Hematopoietic multipotent progenitor cell treated with erythropoietin and hydrocortisone succinate and interleukin-3 and kit ligand, for 15 days (in vitro differentiated cells): ENCODE measurements around the gene TMEM200B.
"Not testable (repeated sequence)": the region's sequence is repeated elsewhere in the genome, so short reads cannot be mapped to it uniquely, and the experiment has no call there.

Experiments
- DNase-seq: peaks from one replicate; pipeline ENCODE4 v3.0.0-alpha.2; 2015; ENCODE audit warnings: low spot score

TMEM200B gene

DNA sequence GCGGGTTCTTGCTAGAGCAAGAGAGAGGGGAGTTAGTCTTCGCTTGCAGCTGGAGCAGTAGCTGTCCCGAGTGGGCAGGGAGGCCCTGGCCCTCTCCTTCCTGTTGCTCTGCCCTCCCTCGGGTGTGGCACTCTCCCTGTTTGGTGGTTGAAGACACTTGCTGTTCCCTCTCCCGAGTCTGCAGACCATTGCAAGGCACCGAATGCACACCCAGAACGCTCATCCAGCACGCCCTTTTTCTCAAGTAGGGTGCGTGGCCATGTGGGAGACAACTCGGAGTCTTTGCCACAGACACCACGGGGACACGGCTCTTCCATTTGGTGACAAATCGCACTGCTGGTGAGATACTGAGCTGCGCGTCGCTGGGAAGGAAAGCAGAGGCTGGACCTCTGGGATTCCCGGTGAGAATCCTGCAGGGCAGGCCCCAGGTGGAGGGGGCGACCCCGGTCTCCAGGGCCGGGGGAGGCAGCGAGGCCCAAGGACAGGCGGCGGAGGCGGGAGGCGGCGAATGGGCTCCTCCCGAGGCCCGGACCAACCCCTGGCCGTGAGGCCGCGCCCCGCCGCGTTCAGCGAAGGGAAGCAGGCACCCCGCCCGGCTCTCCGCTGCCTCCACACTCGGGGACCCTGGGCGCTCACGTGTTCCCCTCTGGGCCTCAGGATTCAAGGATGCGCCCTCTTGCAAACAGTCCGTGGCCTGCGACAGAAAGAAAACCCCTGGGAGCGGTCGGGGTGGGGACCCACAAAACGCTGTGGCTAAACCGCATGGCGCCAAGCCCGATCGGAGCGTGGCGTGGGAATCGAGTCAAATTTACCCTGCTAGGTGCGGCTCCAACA is 10.4 kb upstream of the TMEM200B start:
- no peak for DNase-seq

DNA sequence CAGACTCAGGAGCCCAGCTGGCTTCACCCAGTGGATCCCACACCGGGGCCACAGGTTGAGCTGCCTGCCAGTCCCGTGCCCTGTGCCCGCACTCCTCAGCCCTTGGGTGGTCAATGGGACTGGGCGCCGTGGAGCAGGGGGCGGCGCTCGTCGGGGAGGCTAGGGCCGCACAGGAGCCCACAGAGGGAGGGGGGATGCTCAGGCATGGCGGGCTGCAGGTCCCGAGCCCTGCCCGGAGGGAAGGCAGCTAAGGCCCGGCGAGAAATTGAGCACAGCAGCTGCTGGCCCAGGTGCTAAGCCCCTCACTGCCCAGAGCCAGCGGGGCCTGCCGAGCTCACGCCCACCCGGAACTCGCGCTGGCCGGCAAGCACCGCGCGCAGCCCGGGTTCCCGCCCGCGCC is 7.4 kb upstream of the TMEM200B start:
- not testable (repeated sequence) for DNase-seq

GRCh38 chr1:29129916-29130315 is 6.2 kb upstream of the TMEM200B start:
- no peak for DNase-seq

GRCh38 chr1:29128739-29129138 is 5.0 kb upstream of the TMEM200B start:
- no peak for DNase-seq

GRCh38 chr1:29126198-29126597 is 2.5 kb upstream of the TMEM200B start:
- no peak for DNase-seq

- DNase-seq = no peak
Measured at GRCh38 chr1:29125788-29126187, 2.1 kb upstream of the TMEM200B start.

DNA sequence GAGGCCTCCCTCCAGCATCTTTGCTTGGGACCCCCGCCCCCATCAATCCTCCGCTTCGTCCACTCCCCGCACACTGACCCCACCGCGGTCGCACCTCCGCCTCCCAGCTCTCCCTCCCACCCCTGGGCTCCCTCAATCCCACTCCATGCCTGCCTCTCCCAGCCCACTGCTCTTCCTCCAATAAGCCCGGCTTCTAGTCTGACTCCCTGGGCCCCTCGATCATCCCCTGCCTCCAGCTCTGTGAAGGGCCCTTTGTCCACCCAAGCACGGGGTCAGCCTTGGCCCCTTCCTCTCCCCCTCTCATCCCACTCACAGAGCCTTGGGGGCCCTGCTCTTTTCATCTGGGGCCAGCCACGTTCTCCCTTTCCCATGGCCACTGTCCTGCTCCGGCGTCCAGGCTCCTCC is 1.5 kb upstream of the TMEM200B start:
- no peak for DNase-seq

- no peak for DNase-seq
Measured at GRCh38 chr1:29124366-29125236, 898 bp upstream of the TMEM200B start.

DNA sequence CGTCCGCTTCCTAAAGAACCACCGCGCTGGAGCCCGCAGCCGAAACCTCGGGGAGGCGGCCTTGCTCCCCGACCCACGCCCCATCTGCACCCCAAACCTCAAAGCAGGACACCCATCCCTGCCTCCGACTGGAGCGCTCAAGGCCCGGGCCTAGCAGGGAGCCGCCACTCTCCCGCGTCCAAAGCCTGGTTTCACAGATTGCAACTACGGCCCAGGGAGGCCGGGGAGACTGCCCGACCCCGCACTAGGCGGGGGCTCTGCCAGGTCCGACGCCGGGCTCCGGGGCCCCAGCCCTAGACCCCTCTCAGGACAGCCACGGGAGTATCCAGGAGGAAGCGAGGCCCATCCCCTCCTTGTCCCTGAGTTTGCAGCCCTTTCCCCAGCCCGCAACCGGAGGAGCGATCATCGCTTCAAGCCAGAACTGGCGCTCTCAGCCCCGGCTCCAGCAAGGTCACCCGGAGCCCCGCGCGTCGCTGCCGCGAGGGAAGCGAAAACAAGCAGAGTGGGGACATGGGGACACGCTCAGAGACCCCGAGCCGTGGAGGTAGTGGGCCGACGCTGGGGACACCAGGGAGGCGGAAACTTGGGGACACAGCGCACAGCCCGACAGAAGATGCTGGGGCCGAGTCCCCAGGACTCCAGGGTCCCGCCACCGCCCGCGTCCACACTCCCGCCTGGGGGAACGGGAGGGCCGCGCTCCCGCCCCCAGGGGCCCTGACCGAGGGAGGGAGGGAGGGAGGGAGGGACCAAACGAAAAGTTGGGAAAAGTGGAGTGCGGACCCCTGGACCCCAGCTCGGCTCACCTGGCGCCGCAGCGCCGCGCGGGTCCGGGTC is 433 bp downstream of the TMEM200B start:
- no peak for DNase-seq

- no peak for DNase-seq
Measured at GRCh38 chr1:29122682-29123052, 1.0 kb downstream of the TMEM200B start.

DNA sequence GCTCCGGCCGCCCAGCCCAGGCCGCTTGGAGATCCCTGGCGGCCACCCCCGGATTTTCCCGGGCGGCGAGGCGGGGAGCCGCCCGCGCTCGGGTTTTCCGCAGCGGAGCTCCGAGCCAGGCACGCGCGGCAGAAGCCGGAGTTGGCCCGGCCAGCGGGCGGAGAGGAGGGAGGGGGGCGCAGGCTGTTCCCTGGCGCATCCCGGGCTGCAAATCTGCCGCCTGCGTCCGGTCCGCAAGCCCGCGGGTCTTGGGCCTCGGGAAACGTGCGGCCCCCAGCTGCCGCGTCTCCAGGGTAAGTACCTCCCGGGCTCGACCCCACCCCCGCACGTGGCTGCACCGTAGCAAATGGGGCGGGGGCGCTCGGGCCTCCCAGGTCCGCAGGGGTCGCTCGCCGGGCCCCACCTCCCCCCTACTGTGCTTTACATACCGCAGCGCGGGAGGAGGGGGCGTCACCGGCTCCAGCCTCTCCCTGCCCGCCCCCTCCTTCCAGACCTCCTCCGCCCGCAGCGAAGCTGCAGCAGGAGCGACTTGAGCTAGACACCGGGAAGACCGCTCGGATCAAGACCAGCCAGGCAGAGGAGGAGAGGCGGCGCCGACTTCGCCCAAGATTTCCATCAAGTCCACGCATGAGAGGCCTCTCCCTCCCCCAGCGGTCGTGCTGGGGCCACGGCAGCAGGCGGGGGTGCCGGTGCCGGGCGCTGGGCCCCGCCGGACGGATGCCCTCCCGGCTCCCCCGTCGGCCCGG is 1.6 kb downstream of the TMEM200B start:
- no peak for DNase-seq

GRCh38 chr1:29121516-29121935 is 2.2 kb downstream of the TMEM200B start:
- no peak for DNase-seq

DNA sequence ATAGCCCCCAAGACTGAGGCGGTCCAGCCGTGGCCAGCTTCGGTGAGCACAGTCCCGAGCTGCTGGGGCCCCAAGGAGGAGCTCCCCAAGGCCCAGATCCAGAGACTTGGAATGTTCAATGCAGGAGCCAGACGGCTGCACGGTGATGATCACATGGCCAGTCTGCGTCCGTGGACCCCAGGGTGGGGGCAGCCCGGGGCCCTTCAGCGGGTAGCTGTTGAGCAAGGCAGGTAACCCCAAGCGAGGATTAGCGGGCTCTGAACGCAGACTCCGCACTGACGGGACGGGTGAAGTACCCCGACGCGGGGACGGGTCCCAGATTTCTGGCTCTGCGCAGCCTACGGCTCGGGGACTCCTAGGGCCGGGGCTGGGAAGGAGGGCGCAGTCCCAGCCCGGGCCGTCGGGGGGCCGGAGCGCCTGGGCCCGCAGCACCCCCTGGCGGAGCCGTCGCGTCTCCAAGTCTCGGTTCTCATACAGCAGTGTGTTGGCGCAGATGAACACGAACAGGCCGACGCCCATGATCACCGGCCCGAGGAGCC is 2.7 kb downstream of the TMEM200B start:
- DNase-seq = peak; percentile 75

DNA sequence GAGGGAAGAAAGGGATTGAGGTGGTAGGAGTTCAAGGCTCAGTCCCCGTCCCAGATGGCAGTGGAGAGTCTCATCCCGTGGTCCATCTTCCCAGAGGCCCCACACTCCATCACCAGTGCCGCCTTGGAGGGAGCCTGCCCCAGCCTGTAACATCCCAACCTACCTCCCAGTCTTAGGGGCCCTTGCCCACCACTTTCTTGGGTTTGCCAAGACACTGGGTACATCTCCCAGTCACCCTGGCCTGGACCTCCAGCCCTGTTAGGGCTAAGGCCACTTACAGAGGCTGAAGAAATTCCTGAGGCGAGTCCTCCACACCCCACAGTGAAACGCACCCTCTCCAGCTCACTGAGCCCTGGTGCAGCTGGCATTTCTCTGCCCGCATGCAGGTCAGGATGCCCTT is 3.3 kb downstream of the TMEM200B start:
- DNase-seq = no peak

DNA sequence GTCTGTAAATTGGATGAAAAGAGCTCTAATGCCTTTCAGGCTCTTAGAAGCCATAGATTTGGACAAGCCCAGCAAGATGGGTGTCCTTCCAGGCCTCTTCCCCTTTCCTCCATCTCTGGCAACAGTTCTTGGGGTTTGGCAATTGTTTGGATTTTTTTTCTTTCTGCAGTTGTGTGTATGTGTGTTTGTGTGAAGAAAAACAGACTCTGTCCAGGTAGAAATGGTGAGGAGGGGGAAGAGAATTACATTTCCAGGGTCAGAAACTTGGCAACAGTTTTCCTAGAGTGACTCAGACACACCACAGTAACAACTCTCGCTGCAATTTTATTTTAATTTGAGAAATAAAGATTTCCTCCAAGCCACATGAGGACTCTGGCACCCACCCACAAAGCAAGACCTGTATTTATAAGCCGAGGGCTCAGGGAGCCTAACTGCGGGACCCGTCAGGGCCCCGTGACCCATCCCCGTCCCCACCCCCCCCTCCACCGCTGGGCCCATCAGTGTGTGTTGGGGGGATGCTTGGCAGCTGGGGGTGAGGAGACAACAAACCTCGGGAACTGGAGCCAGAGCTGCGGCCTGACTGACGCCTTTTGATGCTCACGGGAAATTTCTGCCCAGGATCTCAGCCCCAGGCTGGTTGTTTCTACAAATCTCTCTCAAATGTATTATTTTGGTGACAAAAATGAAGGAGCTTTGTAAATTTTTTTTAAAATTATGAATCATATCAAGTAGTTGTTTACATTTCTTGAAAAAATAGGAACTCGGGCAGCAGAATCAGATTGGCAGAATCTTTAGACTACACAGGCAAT is 4.4 kb downstream of the TMEM200B start:
- no peak for DNase-seq

GRCh38 chr1:29117381-29117780 is 6.3 kb downstream of the TMEM200B start:
- DNase-seq = no peak

DNA sequence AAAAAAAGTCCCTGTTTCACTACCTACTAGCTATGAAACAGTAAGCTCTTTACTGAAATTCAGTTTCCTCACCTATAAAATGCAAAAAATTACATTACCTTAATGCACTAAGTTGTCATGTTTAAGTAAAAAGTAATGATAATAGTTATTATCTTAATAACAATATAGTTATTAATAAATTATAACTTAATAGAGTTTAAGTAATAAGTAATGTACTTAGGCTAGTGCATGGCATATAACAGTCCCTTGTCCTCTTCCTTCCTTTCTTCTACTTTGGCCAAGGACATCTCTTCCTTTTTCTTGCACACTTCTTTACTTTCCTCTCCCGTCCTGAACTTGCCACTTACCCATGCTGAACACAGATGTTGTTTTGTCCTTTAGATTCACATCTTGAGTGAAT is 9.0 kb downstream of the TMEM200B start:
- DNase-seq = no peak

GRCh38 chr1:29113413-29114117 is 10.1 kb downstream of the TMEM200B start:
- DNase-seq = no peak

DNA sequence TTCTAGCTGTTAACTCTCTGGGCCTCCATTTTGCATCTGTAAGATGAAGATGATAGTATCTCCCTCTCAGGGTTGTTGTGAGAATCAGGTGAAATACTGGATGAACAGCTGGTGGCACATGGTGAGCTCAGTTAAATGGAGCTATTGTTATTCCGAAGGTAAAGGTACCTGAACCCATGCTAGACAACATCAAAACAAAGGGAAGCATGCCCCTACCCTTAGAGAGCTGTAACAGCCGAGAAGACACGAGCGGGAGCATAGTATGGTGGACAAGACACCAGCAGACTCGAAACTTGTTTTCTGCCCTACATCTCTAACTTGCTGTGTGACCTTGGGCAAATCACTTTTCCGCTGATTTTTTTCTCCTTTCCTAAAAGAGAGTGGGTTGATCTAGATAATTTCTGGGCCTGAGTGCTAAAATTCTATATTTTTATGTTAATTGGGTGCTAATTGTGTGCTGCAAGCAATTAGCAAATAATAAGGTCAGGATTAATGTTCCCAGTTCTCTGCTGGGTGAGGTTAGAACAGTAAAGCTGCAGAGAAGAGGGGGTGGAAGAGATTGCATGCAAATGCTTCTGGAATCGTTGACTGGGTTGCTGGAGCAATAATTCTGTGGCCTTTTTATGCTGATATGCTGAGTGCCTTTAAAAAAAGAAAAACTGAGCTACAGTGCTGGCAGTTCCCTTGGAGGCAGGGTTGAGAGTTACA is 10.8 kb downstream of the TMEM200B start:
- no peak for DNase-seq
